Ovary (tissue), 9 donors: ENCODE measurements around the gene FAM120B. TPM values are rescaled to one million over a fixed set of nuclear protein-coding genes. Genes with fewer than 3 reads are reported as not detected.

Experiments
- DNase-seq, 5 donors: peaks; one replicate each; pipeline ENCODE4 v3.0.0-alpha.2; 2019 to 2020
- H3K27ac ChIP-seq, 2 donors: fragments of 200-600 bp; one replicate each; pipeline versions ENCODE4 v1.5.1 to v1.8.0; 2019 to 2022
- H3K27me3 ChIP-seq: fragments of 200-600 bp; one replicate; pipeline ENCODE4 v1.8.0; 2022
- H3K36me3 ChIP-seq: fragments of 200-600 bp; sonication (generic); one replicate; pipeline ENCODE4 v1.5.1; 2019
- H3K4me1 ChIP-seq: one replicate; pipeline ENCODE4 v1.8.1; 2013; ENCODE audit warnings: mild to moderate bottlenecking, moderate library complexity; ENCODE audit not compliant: insufficient read depth
- H3K4me3 ChIP-seq: fragments of 200-600 bp; sonication (generic); one replicate; pipeline ENCODE4 v1.5.1; 2017
- H3K9me3 ChIP-seq, 2 donors: fragments of 200-600 bp in 1 of 2; sonication (generic) in 1 of 2; one replicate each; pipeline versions ENCODE4 v1.5.1 to v1.8.1; 2013 to 2019; ENCODE audit warnings: mild to moderate bottlenecking in 1 of 2, moderate library complexity in 1 of 2
- EP300 ChIP-seq: sonication (generic); formaldehyde crosslinking; IDR thresholded peaks from one replicate; pipeline ENCODE4 v1.6.1; 2017; ENCODE audit warnings: antibody characterized with exemption
- POLR2A ChIP-seq: fragments of 450-650 bp; IDR thresholded peaks from one replicate; pipeline ENCODE4 v1.6.1; 2017; ENCODE audit warnings: antibody characterized with exemption, mild to moderate bottlenecking, moderate library complexity
- WGBS, 3 donors: extraction: QIAGEN DNeasy Blood & Tissue Kit in 1 of 3; methylation state at CpG; one replicate each; pipeline versions ENCODE4 v1.1.5 to v1.1.7; 2013 to 2017; 5-methylcytosine and 5-hydroxymethylcytosine counted together
- intact Hi-C, 4 donors: fragments of 100-400 bp; cut with DNase I; formaldehyde crosslinking; loops; one replicate each; pipeline versions ENCODE4 v1.11.0 to v1.15.1; 2022 to 2023
- polyA plus RNA-seq, 2 donors: library from polyadenylated mRNA; stranded (reverse); fragments of 200-250 nt in 1 of 2; fragments of 350-450 nt in 1 of 2; fragmentation: Illumina TruSeq in 1 of 2; extraction: RNeasy Lipid Tissue Mini Kit (QIAGEN cat#74804) in 1 of 2; gene quantifications; one replicate each; pipeline ENCODE4 v1.2.3, GENCODE V29; 2013 to 2014
- total RNA-seq, 7 donors: library from RNA; depleted of rRNA in 2 of 7; stranded (reverse); fragments of >200 nt in 2 of 7; fragmentation: NEBNext Ultra II Directional in 3 of 7; extraction: Animal tissue kit (Norgen Biotek cat#: 25700) in 3 of 7; gene quantifications; one replicate each; pipeline versions ENCODE4 v1.1.0 to v1.2.4, GENCODE V29; 2016 to 2023
- TF ChIP-seq, protein P1 (sequence below), 3 donors: fragments of 450-650 bp in 2 of 3; fragments of 200-600 bp in 1 of 3; IDR thresholded peaks; one replicate each; pipeline versions ENCODE4 v1.5.1 to v1.8.0; 2016 to 2022; ENCODE audit warnings: antibody characterized with exemption in 3 of 3, mild to moderate bottlenecking in 1 of 3
- donor health status: DM: no; HTN: no; CAD: no; lungs with moderate emphysema.
- donor health status: DM: no; HTN: no; CAD: no.
- donor health status: Bipolar disorder and iron deficiency.
- donor health status: DM: yes; HTN: yes; CAD: no.
- donor health status: DM: no; HTN: no; CAD: no.
- donor health status: DM: yes; HTN: yes; CAD: no.

Gene FAM120B
- total and polyA plus RNA-seq, 9 donors = 10.6 to 39.3 (median 28.4) TPM

- TF ChIP-seq, protein P1, sequence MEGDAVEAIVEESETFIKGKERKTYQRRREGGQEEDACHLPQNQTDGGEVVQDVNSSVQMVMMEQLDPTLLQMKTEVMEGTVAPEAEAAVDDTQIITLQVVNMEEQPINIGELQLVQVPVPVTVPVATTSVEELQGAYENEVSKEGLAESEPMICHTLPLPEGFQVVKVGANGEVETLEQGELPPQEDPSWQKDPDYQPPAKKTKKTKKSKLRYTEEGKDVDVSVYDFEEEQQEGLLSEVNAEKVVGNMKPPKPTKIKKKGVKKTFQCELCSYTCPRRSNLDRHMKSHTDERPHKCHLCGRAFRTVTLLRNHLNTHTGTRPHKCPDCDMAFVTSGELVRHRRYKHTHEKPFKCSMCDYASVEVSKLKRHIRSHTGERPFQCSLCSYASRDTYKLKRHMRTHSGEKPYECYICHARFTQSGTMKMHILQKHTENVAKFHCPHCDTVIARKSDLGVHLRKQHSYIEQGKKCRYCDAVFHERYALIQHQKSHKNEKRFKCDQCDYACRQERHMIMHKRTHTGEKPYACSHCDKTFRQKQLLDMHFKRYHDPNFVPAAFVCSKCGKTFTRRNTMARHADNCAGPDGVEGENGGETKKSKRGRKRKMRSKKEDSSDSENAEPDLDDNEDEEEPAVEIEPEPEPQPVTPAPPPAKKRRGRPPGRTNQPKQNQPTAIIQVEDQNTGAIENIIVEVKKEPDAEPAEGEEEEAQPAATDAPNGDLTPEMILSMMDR (IDR thresholded peaks at IDR 0.05) = no peak
- no peak for TF ChIP-seq POLR2A
- no peak for TF ChIP-seq EP300
- WGBS, 3 donors = 82 to 87% (median 86%) methylated on average over 5 of the region's 5 CpGs
- intact Hi-C loops = no loop called here
- Histone ChIP-seq H3K9me3 (no peaks in the 10 kb centered on the region), H3K4me1 (no peaks in the 10 kb centered on the region), H3K27me3 (no peaks in the 10 kb centered on the region), H3K27ac (no peak overlapping the region), H3K4me3 (no peak overlapping the region), H3K36me3 (no peaks in the 10 kb centered on the region)
- no peak for DNase-seq
Observed at GRCh38 chr6:170259278-170259677, 47.3 kb upstream of the FAM120B start.

DNA sequence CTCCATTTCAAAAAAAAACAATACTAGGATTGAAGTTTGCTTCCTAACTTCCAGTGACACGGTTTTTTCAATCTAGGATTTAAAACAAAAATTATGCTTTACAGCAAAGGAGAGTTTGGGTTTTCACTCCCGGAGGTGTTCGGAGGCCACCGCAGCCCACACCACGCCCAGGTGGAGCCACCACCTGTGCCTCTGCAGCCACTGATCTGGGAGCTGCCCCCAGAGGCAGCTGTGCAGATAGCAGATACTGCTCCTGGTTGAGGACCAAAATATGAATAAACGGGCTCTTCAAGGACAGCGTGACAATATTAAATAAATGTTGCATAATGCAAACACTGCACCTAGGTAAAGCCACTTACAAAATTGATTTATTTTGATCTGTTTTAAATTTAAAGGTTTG lies 45.9 kb upstream of the FAM120B start:
- Histone ChIP-seq H3K27ac (no peak overlapping the region), H3K27me3 (no peaks in the 10 kb centered on the region), H3K36me3 (no peaks in the 10 kb centered on the region), H3K9me3 (no peaks in the 10 kb centered on the region), H3K4me1 (no peaks in the 10 kb centered on the region), H3K4me3 (no peak overlapping the region)
- intact Hi-C loops = no loop called here
- no peak for DNase-seq
- 55 to 83% (median 64%) methylated on average over 7 of the region's 7 CpGs for WGBS, 3 donors
- TF ChIP-seq EP300 (no peak), POLR2A (no peak)
- TF ChIP-seq, protein P1 (IDR thresholded peaks at IDR 0.05) = no peak

- WGBS, 3 donors = 83 to 88% (median 85%) methylated on average over 31 to 32 of the region's 32 CpGs
- no peaks in the 10 kb centered on the region for H3K27me3 ChIP-seq
- intact Hi-C loops = no loop called here
- DNase-seq = peak in 1 of 5 donors; percentile 2
- H3K9me3 ChIP-seq = no peaks in the 10 kb centered on the region
- no peak overlapping the region for H3K27ac ChIP-seq
- TF ChIP-seq POLR2A (no peak), EP300 (no peak)
- H3K4me1 ChIP-seq = no peaks in the 10 kb centered on the region
- no peaks in the 10 kb centered on the region for H3K36me3 ChIP-seq
- no peak overlapping the region for H3K4me3 ChIP-seq
Observed at GRCh38 chr6:170261643-170262488, 44.7 kb upstream of the FAM120B start.

- Histone ChIP-seq H3K9me3 (no peaks in the 10 kb centered on the region), H3K27me3 (no peaks in the 10 kb centered on the region), H3K4me3 (no peak overlapping the region), H3K27ac (no peak overlapping the region), H3K4me1 (no peaks in the 10 kb centered on the region), H3K36me3 (no peaks in the 10 kb centered on the region)
- intact Hi-C loops = no loop called here
- no peak for DNase-seq
- WGBS, 3 donors = 36 to 61% (median 55%) methylated on average over 22 of the region's 22 CpGs
- TF ChIP-seq EP300 (no peak), POLR2A (no peak)
- TF ChIP-seq, protein P1 (IDR thresholded peaks at IDR 0.05) = no peak
Observed at GRCh38 chr6:170262489-170263088, 44.0 kb upstream of the FAM120B start.

DNA sequence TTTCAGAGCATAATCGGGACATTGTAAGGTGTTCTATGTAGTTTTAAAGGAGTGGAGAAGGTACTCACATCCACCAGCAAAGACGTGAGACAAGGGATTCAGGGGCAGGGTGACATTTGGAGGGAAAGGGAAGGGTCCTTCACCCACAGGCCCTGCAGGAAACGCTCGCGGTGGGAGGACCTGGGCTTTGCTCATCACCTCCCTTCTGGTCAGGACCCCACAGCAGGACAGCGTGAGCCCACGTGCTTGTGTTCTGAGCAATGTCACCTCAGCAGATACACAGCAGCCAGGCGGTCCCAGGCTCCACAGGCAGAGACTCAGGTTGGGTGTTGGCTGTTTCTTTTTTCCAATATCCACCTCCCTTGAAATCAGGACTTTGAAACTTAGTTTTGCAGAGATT lies 43.1 kb upstream of the FAM120B start:
- 82 to 93% (median 90%) methylated on average over 8 of the region's 8 CpGs for WGBS, 3 donors
- Histone ChIP-seq H3K36me3 (no peaks in the 10 kb centered on the region), H3K4me1 (no peaks in the 10 kb centered on the region), H3K27ac (no peak overlapping the region), H3K9me3 (no peaks in the 10 kb centered on the region), H3K27me3 (no peaks in the 10 kb centered on the region), H3K4me3 (no peak overlapping the region)
- DNase-seq = no peak
- TF ChIP-seq, protein P1 (IDR thresholded peaks at IDR 0.05) = no peak
- no peak for TF ChIP-seq EP300
- no peak for TF ChIP-seq POLR2A
- intact Hi-C loops = no loop called here
